Measurements from ENCODE around the gene LHX6. TPM values are rescaled to one million over a fixed set of nuclear protein-coding genes. Genes with fewer than 3 reads are reported as not detected.

The LHX6 gene
- total RNA-seq, 1 experiment from 2014 or later = 0.62 TPM

GRCh38 chr9:122202111-122202510 is 26.6 kb downstream of the LHX6 start:
- no peak for DNase-seq (ENCODE audit: low read depth, low spot score)
- no TSS peak for BruUV-seq (replicated peaks)
- TF ChIP-seq REST (IDR thresholded peaks at IDR 0.05; ENCODE audit: insufficient read depth in 1 of 2, low read depth in 2 of 2, low read length in 1 of 2) = no peak
- no peak for TF ChIP-seq CTCF (IDR thresholded peaks at IDR 0.05)
- no peak for TF ChIP-seq SIN3A (IDR thresholded peaks at IDR 0.05; ENCODE audit: borderline replicate concordance, insufficient read depth, low read depth, low read length)
- TF ChIP-seq TCF7L2 (IDR thresholded peaks at IDR 0.05; ENCODE audit: low read depth, low read length) = no peak
- no peak for TF ChIP-seq POLR2AphosphoS5 (IDR thresholded peaks at IDR 0.05; ENCODE audit: low read depth, low read length)
- H3K27ac ChIP-seq (ENCODE audit: low read length) = no peak overlapping the region
- no peaks in the 10 kb centered on the region for H3K4me1 ChIP-seq (ENCODE audit: control insufficient read depth, insufficient read depth, low read length)
- no peaks in the 10 kb centered on the region for H3K36me3 ChIP-seq (ENCODE audit: control insufficient read depth, insufficient read depth, low read length)
- ChIA-PET POLR2A (no interaction called here), CTCF (no interaction called here)
- H3K4me3 ChIP-seq (ENCODE audit: low read depth in 2 of 2, low read length in 2 of 2) = no peak overlapping the region
- intact Hi-C loops (cut with micrococcal nuclease; ENCODE audit: unreplicated experiment) (no loop called here), in situ Hi-C loops (cut with HindIII; ENCODE audit: low pct_unique_long_range_greater_than_20kb, low sequenced_read_pairs) (no loop called here)
- H3K27me3 ChIP-seq (ENCODE audit: control insufficient read depth, insufficient read depth, low read length) = no peaks in the 10 kb centered on the region
- no peaks in the 10 kb centered on the region for H3K9me3 ChIP-seq (ENCODE audit: control insufficient read depth, insufficient read depth, low read depth, low read length)
- ATAC-seq = no peak

GRCh38 chr9:122201641-122202040 is 27.1 kb downstream of the LHX6 start:
- no peak for TF ChIP-seq TCF7L2 (IDR thresholded peaks at IDR 0.05; ENCODE audit: low read depth, low read length)
- TF ChIP-seq REST (IDR thresholded peaks at IDR 0.05; ENCODE audit: insufficient read depth in 1 of 2, low read depth in 2 of 2, low read length in 1 of 2) = no peak
- no peak for TF ChIP-seq POLR2AphosphoS5 (IDR thresholded peaks at IDR 0.05; ENCODE audit: low read depth, low read length)
- TF ChIP-seq SIN3A (IDR thresholded peaks at IDR 0.05; ENCODE audit: borderline replicate concordance, insufficient read depth, low read depth, low read length) = no peak
- TF ChIP-seq CTCF (IDR thresholded peaks at IDR 0.05) = no peak
- H3K36me3 ChIP-seq (ENCODE audit: control insufficient read depth, insufficient read depth, low read length) = no peaks in the 10 kb centered on the region
- CTCF ChIA-PET = no interaction called here
- DNase-seq (ENCODE audit: low read depth, low spot score) (no peak), ATAC-seq (no peak)
- H3K4me1 ChIP-seq (ENCODE audit: control insufficient read depth, insufficient read depth, low read length) = no peaks in the 10 kb centered on the region
- H3K27me3 ChIP-seq (ENCODE audit: control insufficient read depth, insufficient read depth, low read length) = no peaks in the 10 kb centered on the region
- no peaks in the 10 kb centered on the region for H3K9me3 ChIP-seq (ENCODE audit: control insufficient read depth, insufficient read depth, low read depth, low read length)
- POLR2A ChIA-PET = no interaction called here
- no peak overlapping the region for H3K4me3 ChIP-seq (ENCODE audit: low read depth in 2 of 2, low read length in 2 of 2)
- in situ Hi-C loops (cut with HindIII; ENCODE audit: low pct_unique_long_range_greater_than_20kb, low sequenced_read_pairs) (no loop called here), intact Hi-C loops (cut with micrococcal nuclease; ENCODE audit: unreplicated experiment) (no loop called here)
- no peak overlapping the region for H3K27ac ChIP-seq (ENCODE audit: low read length)
- no TSS peak for BruUV-seq (replicated peaks)

Measured in Panc1 (cell line).